SIG-M5 treated with dmso at 0.1 percent for 504 hours (cell line): ENCODE results near the gene CUX1.
"Not testable (repeated sequence)": the region's sequence is repeated elsewhere in the genome, so short reads cannot be mapped to it uniquely, and the experiment has no call there.

Experiments
- DNase-seq: peaks from one replicate; lab custom pipeline; 2025; ENCODE audit not compliant: unreplicated experiment; lab: John Stamatoyannopoulos, UW

The CUX1 gene

DNA sequence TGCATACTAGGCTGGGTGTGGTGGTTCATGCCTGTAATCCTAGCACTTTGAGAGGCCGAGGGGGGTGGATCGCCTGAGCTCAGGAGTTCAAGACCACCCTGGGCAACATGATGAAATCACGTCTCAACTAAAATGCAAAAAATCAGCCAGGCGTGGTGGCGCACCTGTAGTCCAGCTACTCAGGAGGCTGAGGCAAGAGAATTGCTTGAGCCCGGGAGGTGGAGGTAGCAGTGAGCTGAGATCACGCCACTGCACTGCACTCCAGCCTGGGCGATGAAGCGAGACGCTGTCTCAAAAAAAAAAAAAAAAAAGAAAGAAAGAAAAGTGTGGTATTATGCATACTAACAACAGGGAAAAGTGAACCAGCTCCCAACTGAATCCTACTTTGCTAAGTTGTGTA is 19.3 kb upstream of the CUX1 start:
- not testable (repeated sequence) for DNase-seq

DNA sequence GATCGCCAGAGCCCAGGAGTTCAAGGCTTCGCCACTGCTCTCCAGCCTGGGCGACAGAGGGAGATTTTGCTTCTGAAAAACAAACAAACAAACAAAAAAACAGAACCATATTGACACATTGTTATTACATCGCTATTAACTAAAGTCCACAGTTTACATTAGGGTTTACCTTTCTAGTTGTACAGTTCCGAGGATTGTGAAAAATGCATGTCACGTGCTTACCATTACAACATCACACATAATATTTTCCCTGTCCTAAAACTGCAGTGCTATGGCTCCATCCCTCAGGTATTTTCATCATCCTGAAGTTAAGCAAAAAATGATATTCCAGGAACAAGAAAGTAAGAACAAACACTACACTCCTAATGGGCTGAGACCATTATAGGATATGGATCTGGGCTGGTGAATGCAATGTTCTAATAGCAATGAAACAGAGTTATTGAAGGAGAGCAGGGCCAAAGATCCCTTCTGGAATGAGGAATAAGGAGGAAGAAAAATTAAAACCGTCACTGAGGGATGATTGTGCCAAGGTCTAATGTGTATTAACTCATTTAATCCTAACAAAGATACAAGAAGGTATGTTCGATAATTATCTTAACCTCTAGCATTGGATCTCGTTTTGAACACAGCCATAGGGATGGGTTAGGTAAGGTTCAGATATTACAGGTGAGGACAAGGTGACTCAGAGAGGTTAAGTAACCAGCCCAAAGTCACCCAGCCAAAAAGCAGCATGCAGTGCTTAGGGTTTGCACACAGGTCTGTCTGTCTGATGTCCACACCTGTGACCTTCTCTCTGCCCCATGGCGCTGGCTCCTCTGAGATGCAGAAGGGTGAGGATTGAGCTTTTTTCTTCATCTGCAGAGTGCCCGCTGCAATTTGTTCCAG is 14.0 kb upstream of the CUX1 start:
- DNase-seq = no peak

DNA sequence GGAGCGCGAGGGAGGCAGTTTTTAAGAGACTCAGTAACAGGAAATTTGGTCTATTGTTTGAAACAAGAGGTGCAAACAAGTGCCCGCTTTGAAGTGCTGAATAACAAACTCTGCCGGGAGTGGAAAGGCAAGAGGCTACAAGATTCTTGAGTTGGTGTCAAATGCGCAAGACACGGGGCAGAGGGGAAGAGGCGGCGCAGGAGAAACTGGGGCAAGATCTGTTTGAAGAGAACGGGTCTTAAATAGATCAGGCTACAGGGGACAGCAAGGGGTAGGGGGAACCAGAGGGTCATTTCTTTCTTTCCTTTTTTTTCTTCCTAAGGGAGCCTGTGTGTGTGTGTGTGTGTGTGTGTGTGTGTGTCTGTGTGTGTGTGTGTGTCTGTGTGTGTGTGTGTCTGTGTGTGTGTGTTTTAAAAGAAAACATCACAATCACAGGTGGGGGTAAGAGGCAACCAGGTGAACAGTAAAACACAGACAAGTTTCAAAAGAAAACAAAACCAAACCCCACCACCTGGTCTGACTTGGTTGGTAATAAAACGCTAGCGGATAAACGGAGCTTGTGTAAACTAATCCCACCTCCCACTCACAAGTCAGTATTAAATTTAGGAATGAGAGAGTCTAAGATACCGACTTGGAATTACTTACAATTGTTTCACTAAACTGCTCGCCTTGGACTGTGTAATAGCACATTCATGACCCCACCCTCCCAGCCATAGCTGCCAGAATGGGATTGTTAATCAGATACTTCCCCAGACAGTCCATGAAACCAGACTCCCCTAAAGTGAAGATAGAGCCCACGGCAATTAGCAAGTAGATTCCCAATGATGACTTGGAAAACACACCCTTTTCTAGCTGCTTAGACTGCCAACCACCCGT is 13.1 kb upstream of the CUX1 start:
- no peak for DNase-seq

DNA sequence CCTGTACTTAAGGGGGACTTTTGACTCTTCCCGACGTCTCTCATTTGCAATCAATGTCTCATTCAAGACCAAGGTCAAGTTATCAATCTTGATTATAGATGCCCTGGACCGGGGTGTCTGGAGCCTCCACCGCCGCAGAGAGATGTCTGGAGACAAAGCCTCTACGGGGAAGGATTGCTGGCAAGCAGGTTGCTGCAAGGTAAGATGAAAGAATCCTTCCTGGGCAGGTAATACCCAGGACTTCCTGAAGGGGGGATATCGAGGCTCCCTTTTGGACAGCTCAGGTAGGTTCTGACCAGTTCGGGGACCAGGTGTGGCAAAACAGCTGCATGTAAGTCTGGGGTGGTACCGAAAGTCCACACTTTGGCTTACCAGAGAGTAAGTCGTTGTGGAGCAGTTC is 12.5 kb upstream of the CUX1 start:
- peak; percentile 20 for DNase-seq

DNA sequence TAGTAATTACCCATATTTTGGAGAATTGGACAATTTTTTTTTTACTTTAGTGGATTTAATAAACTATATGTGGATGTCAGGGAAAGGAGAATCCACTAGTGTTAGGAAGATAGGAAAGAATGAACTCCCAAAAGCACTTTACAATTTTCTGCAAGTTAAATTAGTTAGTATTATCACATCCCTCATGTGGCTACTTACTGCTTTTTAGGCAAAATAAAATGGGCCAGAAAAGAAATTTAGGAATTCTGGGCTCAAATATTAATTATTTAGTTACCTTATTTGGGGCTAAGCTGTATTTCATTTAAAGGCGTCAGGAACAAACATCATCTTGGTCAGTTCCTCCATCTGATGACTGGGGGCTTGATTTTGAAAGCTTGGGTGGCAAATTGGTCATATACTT is 4.8 kb upstream of the CUX1 start:
- no peak for DNase-seq

DNA sequence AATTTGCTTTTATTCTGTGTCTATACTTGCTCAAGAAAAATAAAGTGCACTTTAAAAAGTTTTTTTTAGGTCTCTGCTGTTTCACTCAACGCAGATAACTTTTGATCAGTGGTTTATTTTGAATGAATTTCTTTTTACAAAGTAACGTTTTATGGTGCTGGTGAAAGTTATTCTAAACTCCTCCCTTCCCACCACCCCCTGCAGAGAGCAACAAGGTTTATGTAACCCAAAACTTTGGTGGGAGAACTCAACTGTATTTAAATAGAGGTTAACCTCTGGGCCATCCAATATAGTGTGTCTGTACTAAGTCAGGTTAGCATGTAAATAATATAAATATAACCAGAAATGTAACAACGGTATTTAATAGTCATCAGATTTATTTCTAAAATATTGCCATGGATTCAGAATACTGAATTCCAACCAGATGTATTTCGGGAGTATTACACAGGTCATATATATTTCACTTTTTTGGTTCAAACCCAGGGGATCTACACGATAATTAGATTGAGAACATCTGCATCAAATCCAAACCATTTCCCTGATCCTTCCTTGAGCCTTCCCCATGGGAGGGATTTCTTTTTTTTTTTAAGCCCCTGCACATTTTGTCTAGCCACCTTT is 3.9 kb upstream of the CUX1 start:
- no peak for DNase-seq

DNA sequence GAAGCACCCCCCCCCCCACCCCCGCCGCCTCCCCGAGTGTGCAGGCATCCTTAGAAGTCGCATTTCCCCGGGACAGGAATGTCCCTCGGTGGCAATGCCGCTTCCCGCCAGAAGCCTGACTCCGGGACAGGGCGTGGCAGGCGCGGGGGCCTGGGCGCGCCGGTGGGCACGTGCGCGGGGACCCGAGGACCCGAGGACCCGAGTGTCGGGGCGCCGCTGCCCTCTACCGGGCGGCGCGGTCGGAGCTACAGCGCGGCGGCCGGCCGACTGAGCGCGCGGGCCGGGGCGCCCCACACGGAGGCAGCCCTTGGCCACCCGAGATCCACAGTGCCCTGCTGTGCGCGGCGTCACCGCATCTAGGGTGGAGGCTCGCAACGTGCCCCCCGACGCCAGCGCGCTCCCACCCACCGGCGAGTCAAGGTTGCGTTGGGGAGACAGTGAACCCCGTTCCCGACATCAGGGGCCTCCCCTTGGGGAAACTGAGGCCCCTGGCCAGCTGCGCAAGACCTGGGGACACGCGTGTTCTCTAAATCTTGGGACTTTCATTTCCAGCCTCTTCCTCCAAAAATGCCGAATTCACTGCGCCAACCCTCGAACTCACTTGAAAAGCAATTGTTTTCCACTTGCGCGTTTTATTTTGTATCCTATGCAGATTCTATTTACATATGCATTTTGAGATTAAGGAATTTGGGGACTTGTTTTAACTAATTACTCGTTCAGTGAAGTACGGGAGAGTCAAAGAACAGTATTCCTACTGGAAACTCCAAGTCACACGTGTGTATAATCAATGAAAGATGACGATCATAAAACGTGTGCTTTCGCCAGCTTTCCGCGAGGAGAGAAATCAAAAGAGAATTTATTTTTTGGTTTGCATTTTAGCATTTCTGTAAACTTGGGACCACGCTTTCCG is 3.1 kb upstream of the CUX1 start:
- DNase-seq = peak; percentile 53

DNA sequence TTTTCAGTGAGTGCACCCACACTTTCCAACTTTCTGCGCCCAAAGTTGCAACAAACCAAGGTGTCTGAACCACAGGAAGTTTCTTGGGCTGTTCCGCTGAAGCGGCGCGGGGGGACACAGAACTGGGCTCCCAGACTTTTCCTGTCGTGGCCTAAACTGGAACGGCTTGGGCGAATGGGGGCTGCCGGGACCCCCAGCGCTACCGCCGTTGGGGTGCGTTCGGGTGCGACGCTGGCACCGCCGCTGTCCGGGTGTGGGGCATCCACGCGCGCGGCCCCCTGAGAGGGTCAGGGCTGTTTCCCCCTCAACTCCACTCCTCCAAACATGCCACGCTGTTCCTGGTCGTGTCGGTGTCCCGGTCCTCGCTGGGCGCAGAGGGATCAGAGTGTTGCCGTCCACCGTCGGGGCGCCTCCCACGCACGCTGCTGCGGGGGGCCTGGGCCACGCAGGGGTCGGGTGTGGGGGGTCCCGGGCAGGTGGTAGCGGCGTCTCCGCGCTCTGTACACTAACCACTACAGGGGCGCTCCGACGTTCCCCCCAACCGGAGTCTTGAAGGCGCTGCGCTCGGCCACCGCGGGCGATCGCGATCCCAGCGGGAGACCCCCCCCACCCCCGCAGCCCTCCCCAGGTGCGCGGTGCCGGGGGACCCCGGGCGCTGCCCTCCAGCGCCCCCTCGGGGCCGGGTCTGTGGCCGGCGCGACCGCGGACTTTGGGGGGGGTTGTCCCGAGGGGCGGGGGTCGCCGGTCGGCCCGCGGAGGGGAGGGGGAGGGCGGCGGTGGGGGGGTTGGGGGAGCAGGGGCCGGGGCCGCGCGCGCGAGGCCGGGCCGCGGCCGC is 2.2 kb upstream of the CUX1 start:
- peak; percentile 48 for DNase-seq

DNA sequence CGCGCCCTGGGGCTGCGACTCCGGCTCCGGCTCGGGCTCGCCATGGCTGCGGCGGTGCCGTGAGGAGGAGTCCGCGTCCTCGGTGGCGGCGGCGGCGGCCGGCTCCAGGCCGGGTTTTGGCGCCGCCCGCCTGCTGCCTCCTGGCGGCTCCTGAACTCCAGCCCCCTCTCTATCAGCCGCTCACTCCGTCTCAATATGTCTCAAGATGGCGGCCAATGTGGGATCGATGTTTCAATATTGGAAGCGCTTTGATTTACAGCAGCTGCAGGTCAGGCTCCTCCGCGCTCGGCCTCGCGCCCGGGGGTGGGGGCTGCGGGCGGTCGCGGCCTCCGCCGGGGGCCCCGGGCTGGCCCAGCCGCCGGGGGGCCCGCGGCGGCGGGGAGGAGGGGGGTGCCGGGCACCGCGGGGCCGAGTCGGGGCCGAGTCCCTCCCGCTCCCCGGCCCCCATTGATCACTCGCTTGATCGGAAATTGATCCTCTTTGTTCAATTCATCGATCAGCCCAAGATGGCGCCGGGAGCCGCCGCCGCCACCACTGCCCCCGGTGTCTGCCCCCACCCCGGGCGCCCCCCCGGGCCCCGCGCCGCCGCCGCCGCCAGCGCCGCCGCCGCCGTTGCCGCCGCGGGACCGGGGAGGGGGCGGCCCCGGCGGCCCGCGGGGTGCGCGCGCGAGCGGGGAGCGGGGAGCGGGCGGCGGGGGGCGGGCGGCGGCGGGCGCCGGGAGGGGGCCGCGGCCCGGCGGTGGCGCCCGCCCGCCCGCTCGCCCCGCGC is 1.4 kb upstream of the CUX1 start:
- DNase-seq = peak; percentile 80

DNA sequence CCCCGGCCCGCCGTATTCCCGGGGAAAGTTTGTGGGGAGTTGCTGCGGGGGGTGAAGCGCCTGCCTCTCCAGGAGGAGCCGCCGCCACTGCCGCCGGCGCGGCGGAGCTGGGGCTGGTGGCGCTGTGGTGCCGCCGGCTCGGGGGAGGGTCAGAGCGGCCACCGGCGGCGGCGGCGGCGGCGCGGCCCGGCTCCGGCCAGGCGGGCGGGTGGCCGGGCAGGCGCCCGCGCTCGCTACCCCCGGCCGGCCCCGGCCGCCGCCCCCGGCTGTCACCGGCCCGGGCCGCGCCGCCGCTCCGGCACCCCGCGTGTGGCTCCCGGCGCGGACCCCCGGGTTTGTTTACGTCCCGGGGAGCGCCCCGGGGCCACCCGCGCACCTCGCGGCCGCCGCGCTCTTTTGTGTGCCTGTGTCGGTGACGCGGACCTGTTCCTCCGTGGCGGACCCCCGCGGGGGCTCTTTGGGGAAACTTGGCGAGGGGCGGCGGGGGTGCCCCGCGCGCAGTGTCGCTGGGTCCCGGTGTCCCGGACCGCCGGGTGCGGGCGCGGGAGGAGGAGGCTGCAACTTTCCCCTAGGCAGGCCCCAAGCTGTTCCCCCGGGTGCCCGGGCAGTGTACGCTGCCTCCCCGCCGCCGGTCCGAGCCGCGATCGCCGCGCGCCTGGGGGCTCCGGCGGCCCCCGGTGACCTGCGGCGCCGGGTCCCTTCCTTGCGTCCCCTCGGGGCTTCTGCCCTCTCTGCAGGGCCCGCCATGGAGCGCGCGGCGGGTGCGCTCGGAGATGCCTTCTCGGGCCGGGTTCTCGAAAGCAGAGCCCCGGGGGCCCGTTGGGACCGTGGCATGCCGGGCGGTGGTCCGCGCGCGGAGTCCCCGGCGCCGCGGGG is 593 bp upstream of the CUX1 start:
- DNase-seq = peak; percentile 13

DNA sequence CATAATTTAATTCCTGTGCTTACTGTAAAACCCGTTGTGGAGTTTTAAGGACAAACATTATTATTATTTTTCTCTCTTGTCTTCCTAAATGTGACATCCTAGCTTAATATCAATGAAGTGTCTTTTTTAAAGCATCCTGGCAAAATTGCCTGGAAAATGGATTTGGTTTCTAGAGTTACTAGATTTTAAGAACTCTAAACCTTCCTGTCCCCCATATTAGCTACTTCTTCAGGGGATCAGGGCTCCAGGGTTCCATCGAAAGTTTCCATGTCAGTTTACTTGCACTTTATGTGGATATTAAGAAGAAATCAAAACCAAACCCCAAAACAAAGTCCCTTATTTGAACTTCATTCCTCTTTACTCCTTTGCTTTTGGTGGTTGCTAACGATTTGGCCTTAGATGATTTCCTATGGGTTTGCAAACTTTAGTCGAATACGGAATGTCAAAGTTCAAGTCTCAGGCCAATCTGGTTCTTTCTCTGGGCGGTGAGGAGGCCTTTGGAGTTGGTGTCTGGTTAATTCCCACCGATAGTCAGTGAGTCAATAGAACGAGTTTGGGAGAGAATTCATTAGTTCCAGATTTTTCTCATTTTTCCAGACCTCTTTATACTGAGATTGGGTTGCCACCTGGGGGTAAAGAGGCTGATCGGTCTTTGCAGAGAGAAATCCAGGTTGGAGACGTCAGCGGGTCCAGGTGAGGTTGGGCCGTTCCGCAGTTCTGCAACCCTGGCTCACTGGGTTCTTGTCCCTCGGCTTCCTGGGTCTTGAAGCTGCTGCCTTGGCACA is 1.1 kb downstream of the CUX1 start:
- no peak for DNase-seq

DNA sequence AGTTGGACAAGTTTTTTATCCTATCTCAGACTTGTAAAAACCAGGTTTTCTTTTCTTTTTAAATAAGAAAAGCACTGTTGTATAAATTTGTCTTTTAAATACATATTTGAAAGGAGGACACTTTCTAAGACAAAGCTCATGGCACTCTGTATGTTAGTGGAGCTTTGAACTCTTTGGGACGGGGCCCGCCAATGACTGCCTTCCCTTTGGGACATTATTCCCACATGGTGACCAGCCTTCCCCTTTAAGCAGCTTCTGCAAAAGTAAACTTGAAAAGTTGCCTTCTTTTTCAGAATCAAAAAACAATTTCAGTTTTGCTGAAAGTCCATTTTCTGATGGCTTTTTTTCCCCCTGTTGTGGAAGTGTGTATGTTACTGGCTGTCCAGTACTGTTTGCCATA is 1.8 kb downstream of the CUX1 start:
- no peak for DNase-seq

DNA sequence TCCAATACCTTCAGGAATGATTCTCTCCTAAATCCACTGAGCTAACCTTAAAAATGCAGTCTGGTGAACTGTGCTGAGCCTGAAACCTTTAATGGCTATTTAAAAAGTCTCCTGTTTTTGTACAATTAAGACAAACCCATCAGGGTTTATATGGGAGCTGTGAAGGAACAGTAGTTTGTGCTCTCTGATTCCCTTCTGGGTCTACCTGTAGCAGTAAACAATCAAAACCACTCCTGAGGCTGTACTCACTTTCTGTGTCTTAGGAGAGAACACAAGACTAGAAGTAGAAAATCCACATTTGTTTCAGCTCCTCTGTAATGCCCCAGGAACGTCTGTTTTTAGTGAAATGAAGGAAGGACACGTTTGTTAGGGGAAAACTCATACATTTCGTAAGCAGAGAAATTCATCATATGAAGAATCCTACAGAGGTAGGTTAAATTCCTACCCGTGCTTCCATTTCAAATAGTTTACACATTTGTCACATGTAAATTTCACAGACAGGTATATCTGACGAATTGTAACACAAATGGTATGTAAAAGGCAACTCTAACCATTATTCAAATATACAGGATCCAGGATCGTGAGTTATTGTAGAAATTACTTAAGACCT is 2.6 kb downstream of the CUX1 start:
- DNase-seq = no peak

DNA sequence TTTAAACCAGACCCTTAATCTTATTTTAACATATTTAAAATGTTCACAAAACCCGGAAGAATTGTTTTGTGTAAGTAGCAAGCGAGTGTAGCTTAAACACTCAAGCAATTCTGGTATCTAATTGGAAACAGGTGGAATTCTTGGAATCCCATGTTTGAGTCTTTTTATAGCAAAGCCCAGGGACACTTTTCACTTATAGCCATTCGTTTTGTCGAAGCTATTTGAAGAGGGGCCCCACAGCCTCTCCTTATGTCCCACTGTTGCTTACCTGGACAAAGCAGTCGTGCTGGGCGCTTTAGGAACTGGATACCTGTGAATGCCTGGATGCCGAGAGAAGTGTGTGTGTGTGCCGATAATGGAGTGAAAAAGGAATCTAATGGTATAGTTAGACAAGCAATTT is 3.3 kb downstream of the CUX1 start:
- DNase-seq = no peak

DNA sequence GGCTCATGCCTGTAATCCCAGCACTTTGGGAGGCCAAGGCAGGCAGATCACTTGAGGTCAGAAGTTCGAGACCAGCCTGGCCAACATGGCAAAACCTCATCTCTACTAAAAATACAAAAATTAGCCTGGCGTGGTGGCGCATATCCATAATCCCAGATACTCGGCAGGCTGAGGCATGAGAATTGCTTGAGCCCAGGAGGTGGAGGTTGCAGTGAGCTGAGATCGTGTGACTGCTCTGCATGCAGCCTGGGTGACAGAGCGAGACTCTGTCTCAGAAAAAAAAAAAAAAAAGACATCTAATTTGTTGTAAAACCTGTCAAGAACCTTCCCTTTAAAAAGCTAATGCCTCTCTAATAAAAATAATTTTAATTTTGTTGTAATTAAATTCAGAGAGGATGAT is 5.2 kb downstream of the CUX1 start:
- DNase-seq = not testable (repeated sequence)

DNA sequence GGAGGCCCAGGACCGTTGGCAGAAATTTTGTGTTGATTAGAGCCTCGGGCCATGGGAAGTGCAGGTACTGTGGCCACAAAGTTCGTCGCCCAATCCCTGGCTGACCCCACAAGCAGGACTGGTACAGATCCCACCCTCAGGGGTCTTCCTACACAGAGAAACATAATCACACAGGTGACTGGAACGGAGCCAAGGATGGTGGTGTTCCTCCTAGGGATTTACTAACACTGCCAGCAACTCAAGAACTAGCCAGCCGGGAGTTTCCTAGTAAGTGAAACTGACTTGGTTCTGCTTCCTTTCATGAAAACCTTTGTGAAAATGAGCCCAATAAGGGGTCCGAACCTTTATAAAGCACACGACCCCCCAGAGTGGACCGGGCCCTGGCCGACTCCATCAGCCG is 5.7 kb downstream of the CUX1 start:
- no peak for DNase-seq

DNA sequence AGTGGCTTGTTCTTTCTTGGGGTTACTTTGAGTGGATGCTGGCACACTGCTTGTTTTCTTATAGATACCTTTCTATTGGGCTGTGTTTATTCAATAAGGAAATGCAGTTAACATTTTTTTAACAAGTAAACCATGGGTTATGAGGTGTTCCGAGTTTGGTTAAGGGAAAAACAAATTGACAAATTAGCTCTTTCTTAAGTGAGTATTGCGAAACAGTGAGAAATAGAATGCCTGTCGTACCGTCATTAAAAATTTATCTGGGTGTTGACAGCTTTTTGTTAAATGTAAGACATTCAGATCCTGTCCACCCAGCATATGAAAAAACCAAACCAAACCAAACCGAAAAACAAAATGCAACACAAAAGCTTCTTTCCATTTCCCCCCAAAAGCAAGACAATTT is 6.2 kb downstream of the CUX1 start:
- no peak for DNase-seq
